Esophagus (tissue), 2 donors: ENCODE data around the gene ANK2. TPM values are rescaled to one million over a fixed set of nuclear protein-coding genes. Genes with fewer than 3 reads are reported as not detected.

ENCODE experiments used
- H3K27ac ChIP-seq, 2 donors: one replicate each; pipeline ENCODE4 v1.5.1; 2013; ENCODE audit warnings: low read depth in 2 of 2, mild to moderate bottlenecking in 2 of 2, inconsistent platforms in 1 of 2, low read length in 1 of 2, moderate library complexity in 1 of 2
- H3K27me3 ChIP-seq, 2 donors: one replicate each; pipeline ENCODE4 v1.6.1; 2013; ENCODE audit warnings: low read length in 2 of 2, control low read depth in 1 of 2, mild to moderate bottlenecking in 1 of 2; ENCODE audit not compliant: insufficient read depth in 2 of 2, control insufficient read depth in 1 of 2
- H3K36me3 ChIP-seq, 2 donors: one replicate each; pipeline ENCODE4 v1.6.1; 2013; ENCODE audit warnings: low read length in 1 of 2; ENCODE audit not compliant: control insufficient read depth in 2 of 2, insufficient read depth in 2 of 2
- H3K4me1 ChIP-seq, 2 donors: one replicate each; pipeline ENCODE4 v1.6.1; 2013; ENCODE audit warnings: low read length in 1 of 2; ENCODE audit not compliant: control insufficient read depth in 2 of 2, insufficient read depth in 2 of 2
- H3K4me3 ChIP-seq, 2 donors: one replicate each; pipeline ENCODE4 v1.5.1; 2013; ENCODE audit warnings: low read length in 2 of 2, mild to moderate bottlenecking in 2 of 2, low read depth in 1 of 2, moderate library complexity in 1 of 2
- H3K9me3 ChIP-seq, 2 donors: one replicate each; pipeline ENCODE4 v1.6.1; 2013; ENCODE audit warnings: mild to moderate bottlenecking in 2 of 2, low read depth in 1 of 2, low read length in 1 of 2, moderate library complexity in 1 of 2; ENCODE audit not compliant: control insufficient read depth in 2 of 2, insufficient read depth in 1 of 2
- WGBS, 2 donors: extraction: QIAGEN DNeasy Blood & Tissue Kit; methylation state at CpG; one replicate each; pipeline ENCODE4 v1.1.7; 2013; 5-methylcytosine and 5-hydroxymethylcytosine counted together
- polyA plus RNA-seq, 2 donors: library from polyadenylated mRNA; stranded (reverse); fragments of 200-250 nt; gene quantifications; one replicate each; pipeline ENCODE4 v1.2.3, GENCODE V29; 2013
- donor health status: healthy with polysubstance abuse.
- donor health status: Bipolar disorder and iron deficiency.

ANK2 gene
- polyA plus RNA-seq, 2 donors: 0.51 to 1.4 TPM

- Histone ChIP-seq H3K27me3 (no peaks in the 10 kb centered on the region), H3K27ac (no peak overlapping the region), H3K9me3 (no peaks in the 10 kb centered on the region), H3K36me3 (no peaks in the 10 kb centered on the region), H3K4me1 (no peaks in the 10 kb centered on the region), H3K4me3 (no peak overlapping the region)
- 65 to 75% methylated on average over 4 of the region's 4 CpGs for WGBS, 2 donors
These were observed 244.2 kb downstream of the ANK2 start for GRCh38 chr4:113293674-113294073.

GRCh38 chr4:113294908-113295307 lies 245.5 kb downstream of the ANK2 start:
- H3K36me3 ChIP-seq: no peaks in the 10 kb centered on the region
- no peaks in the 10 kb centered on the region for H3K4me1 ChIP-seq
- H3K4me3 ChIP-seq: no peak overlapping the region
- H3K27ac ChIP-seq: no peak overlapping the region
- WGBS, 2 donors: 81 to 83% methylated on average over 1 of the region's 1 CpG
- no peaks in the 10 kb centered on the region for H3K27me3 ChIP-seq
- no peaks in the 10 kb centered on the region for H3K9me3 ChIP-seq

GRCh38 chr4:113300471-113300928 lies 251.0 kb downstream of the ANK2 start:
- Histone ChIP-seq H3K27me3 (no peaks in the 10 kb centered on the region), H3K27ac (no peak overlapping the region), H3K36me3 (no peaks in the 10 kb centered on the region), H3K4me1 (no peaks in the 10 kb centered on the region), H3K9me3 (no peaks in the 10 kb centered on the region), H3K4me3 (no peak overlapping the region)
- 39 to 45% methylated on average over 5 of the region's 5 CpGs for WGBS, 2 donors

GRCh38 chr4:113302051-113302450 lies 252.6 kb downstream of the ANK2 start:
- Histone ChIP-seq H3K36me3 (no peaks in the 10 kb centered on the region), H3K4me1 (no peaks in the 10 kb centered on the region), H3K27ac (no peak overlapping the region), H3K4me3 (no peak overlapping the region), H3K9me3 (no peaks in the 10 kb centered on the region), H3K27me3 (no peaks in the 10 kb centered on the region)
- 72% methylated on average over 1 of the region's 1 CpG for WGBS, 2 donors

- no peaks in the 10 kb centered on the region for H3K4me1 ChIP-seq
- WGBS, 2 donors: 71 to 77% methylated on average over 1 of the region's 1 CpG
These were observed 253.9 kb downstream of the ANK2 start for GRCh38 chr4:113303315-113303714.

GRCh38 chr4:113311047-113311446 lies 261.6 kb downstream of the ANK2 start:
- WGBS, 2 donors: 60 to 67% methylated on average over 2 of the region's 2 CpGs

More at GRCh38 chr4:113303315-113303714, 253.9 kb downstream of the ANK2 start:
- H3K36me3 ChIP-seq: no peaks in the 10 kb centered on the region
- H3K4me3 ChIP-seq: no peak overlapping the region
- H3K9me3 ChIP-seq: no peaks in the 10 kb centered on the region
- no peaks in the 10 kb centered on the region for H3K27me3 ChIP-seq
- no peak overlapping the region for H3K27ac ChIP-seq

GRCh38 chr4:113312529-113312928 lies 263.1 kb downstream of the ANK2 start:
- Histone ChIP-seq H3K9me3 (no peaks in the 10 kb centered on the region), H3K36me3 (no peaks in the 10 kb centered on the region), H3K27me3 (no peaks in the 10 kb centered on the region), H3K4me1 (no peaks in the 10 kb centered on the region), H3K27ac (no peak overlapping the region), H3K4me3 (no peak overlapping the region)
- 82 to 84% methylated on average over 3 of the region's 3 CpGs for WGBS, 2 donors

More at GRCh38 chr4:113311047-113311446, 261.6 kb downstream of the ANK2 start:
- Histone ChIP-seq H3K27ac (no peak overlapping the region), H3K9me3 (no peaks in the 10 kb centered on the region), H3K4me1 (no peaks in the 10 kb centered on the region), H3K27me3 (no peaks in the 10 kb centered on the region), H3K4me3 (no peak overlapping the region), H3K36me3 (no peaks in the 10 kb centered on the region)

- no peaks in the 10 kb centered on the region for H3K36me3 ChIP-seq
- H3K27me3 ChIP-seq: no peaks in the 10 kb centered on the region
- H3K27ac ChIP-seq: no peak overlapping the region
- WGBS, 2 donors: 90 to 93% methylated on average over 3 of the region's 3 CpGs
- no peak overlapping the region for H3K4me3 ChIP-seq
- H3K4me1 ChIP-seq: no peaks in the 10 kb centered on the region
- H3K9me3 ChIP-seq: no peaks in the 10 kb centered on the region
These were observed 265.0 kb downstream of the ANK2 start for GRCh38 chr4:113314426-113314825.

GRCh38 chr4:113316879-113317278 lies 267.4 kb downstream of the ANK2 start:
- H3K4me3 ChIP-seq: no peak overlapping the region
- WGBS, 2 donors: 62 to 64% methylated on average over 4 of the region's 4 CpGs
- H3K27me3 ChIP-seq: no peaks in the 10 kb centered on the region
- H3K4me1 ChIP-seq: no peaks in the 10 kb centered on the region
- H3K36me3 ChIP-seq: no peaks in the 10 kb centered on the region
- no peaks in the 10 kb centered on the region for H3K9me3 ChIP-seq
- no peak overlapping the region for H3K27ac ChIP-seq

- H3K36me3 ChIP-seq: no peaks in the 10 kb centered on the region
- no peak overlapping the region for H3K27ac ChIP-seq
- no peaks in the 10 kb centered on the region for H3K4me1 ChIP-seq
- H3K27me3 ChIP-seq: no peaks in the 10 kb centered on the region
- H3K9me3 ChIP-seq: no peaks in the 10 kb centered on the region
- 74 to 78% methylated on average over 5 of the region's 5 CpGs for WGBS, 2 donors
- H3K4me3 ChIP-seq: no peak overlapping the region
These were observed 268.1 kb downstream of the ANK2 start for GRCh38 chr4:113317523-113317922.
